ENCODE measurements around the gene KCTD19.

Gene KCTD19

DNA sequence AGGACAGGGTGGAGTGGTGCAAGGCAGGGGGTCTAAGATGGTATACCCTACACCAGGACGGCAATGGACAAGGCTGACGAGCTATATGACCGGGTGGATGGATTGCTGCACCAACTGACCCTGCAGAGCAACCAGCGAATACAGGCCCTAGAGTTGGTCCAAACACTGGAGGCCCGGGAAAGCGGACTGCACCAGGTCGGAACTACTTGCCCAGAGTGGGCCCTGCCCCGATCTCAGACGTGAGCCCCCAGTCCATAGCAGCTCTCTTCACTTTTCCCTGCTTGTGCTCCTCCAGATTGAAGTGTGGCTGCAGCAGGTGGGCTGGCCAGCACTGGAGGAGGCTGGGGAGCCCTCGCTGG is 44.1 kb downstream of the KCTD19 start:
- DNase-seq: no peak

DNA sequence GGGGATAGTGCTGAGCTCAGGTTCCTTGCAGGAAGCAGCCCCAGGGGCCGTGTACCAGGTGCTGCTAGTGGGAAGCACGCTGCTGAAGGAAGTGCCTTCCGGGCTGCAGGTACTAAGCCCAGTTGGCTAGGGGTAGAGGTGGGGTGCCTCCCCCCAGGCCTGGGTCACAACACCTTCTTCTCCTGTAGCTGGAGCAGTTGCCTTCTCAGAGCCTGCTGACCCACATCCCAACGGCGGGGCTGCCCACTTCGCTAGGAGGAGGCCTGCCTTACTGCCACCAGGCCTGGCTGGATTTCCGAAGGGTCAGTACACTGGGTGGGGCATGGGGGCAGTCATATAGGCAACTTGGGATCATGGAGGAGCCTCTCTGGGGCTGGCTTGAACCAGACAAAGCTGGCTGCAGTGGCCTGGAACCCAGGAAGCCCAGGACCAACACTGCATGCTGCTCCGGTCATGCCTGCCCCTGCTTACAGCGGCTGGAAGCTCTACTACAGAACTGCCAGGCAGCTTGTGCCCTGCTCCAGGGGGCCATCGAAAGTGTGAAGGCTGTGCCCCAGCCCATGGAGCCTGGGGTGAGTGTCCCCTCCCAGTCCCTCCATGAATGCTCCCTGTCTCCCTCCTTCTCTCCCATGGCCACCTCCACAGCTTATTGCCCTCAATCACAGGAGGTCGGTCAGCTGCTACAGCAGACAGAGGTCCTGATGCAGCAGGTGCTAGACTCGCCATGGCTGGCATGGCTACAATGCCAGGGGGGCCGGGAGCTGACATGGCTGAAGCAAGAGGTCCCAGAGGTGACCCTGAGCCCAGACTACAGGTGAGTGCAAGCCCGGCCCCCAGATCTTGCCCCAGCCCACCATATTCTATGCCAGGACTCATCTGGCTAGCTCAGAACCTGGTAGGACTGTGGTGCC is 44.8 kb downstream of the KCTD19 start:
- no peak for DNase-seq

DNA sequence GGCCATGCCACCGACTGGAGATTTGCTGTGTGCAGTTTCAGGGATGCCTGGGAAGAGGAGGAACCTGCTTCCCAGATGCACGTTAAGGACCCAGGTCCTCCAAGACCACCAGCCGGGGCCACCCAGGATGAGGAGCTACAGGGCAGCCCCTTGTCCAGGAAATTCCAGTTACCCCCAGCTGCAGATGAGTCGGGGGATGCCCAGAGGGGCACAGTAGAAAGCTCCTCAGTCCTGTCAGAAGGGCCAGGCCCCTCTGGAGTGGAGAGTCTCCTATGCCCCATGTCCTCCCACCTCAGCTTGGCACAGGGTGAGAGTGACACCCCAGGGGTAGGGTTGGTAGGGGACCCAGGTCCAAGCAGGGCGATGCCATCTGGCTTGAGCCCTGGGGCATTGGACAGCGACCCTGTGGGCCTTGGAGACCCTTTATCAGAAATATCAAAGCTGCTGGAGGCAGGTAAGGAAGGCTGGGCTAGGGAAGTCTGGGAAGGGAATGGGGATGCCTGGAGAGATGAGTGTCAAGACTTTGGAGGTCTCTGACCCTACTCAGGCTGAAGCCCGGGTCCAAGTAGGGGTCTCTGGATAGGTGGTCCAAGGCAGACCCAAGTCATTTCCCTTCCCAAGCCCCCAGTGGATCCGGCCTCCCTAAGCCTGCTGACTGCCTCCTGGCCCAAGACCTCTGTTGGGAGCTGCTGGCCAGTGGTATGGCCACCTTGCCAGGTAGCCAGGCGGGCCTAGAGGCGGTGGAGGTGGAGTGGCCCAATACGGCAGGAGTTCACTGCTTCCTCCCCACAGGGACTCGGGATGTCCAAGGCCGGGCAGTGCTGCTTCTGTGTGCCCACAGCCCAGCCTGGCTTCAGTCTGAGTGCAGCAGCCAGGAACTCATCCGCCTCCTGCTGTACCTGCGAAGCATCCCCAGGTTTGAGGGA is 46.2 kb downstream of the KCTD19 start:
- DNase-seq: no peak

DNA sequence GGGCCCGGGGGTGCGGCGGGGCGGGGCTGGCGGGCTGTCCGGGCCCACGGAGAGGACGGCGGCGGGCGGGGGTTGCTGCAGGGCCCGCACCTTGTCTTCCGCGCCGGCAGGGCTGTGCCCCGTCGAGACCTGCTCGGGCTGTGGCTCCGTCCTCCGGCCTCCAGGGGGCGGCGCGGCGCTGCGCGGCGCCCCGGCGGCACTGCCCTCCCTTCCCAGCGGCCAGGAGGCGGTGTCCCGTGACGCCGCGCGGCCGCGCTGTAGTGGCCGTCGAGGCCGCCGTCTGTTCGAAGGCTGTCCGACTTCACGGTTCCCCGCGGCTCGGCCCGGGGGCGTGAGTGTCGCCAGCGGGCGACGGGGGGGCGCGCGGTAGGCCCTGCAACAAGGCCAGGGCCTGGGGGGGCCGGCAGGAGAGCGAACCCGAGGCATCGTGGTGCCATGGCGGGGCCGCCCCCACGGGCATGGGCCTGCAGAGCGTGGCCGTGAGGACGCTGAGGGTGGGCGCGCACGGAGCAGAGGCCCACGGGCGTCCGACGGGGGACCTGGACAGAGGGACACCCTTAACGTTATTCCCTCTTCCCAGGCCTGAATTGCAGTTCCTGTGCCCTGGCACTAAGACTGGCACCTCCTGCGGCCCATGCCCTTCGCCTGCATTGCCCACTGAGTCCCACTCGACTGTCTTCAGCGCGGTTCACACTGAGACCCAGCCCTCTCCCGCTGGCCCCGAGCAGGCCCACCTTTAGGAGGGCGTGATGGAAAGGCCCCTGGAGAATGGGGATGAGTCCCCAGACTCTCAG is 47.0 kb downstream of the KCTD19 start, which contains the start of gene PLEKHG4:
TSS of gene PLEKHG4 (plus strand) at position 237 of the 794 bp plus-strand sequence. CDS start at position 750, 513 bp downstream.
- peak; percentile 82 for DNase-seq

DNA sequence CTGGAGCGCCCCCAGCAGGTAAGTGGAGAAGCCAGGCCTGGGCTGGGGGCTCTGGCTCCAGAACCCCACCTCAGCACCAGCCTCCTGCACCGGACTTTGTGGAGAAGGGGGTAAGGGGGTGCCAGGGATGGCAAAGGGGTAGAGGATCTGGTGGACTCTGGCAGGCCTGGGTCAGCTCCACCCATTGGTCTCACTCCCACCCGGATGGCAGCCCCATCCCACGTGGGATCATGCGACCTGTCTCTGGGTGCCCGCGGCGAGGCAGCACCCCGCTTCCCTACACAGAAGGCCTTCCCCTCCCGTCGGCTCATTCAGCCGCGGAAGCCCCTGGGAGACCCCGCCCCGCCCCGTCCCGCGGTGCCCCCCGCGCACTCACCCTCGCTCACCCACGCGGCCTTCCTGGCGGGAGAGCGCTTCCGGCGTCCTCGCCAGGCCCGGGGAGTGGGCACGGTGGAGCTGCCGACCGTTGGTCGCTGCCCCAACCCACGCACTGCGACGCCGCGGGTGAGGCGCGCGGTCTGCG is 47.7 kb downstream of the KCTD19 start:
- peak; percentile 74 for DNase-seq

DNA sequence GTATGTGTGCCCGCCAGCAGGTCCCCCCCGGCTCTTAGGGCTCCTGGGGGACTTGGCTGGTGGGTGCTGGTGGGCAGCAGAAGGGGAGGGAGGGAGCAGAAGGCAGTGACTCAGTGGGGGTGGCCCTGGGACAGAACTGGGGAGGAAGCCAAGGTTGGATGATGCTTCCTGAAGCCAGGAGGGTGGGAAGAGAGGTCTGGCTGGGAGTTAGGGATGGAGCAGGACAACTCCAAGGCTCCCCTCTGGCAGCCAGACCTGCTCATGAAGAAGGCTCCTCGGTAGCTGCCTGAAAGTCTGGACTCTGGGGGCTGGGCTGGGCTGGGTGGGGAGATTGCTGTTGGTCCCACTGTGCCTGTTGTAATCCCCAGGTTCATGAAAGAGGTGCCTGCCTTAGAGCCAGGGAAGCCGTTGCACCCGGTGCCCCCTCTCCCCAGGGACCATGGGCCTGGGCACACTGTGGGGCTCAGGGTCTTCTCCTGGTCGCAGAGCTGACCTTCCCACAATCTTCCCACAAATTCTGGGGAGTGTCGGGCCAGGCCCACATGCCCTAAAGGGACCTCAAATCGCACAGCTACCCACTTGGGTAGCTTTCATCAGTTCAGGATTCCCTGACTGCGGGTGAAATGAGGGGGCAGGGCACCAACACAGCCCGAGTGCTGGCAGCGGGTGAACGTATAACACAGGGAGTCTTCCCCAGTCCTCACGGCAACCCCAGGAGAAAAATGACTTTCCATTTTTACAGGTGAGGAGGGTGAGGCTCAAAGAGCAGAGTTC is 48.4 kb downstream of the KCTD19 start:
- peak; percentile 37 for DNase-seq

DNA sequence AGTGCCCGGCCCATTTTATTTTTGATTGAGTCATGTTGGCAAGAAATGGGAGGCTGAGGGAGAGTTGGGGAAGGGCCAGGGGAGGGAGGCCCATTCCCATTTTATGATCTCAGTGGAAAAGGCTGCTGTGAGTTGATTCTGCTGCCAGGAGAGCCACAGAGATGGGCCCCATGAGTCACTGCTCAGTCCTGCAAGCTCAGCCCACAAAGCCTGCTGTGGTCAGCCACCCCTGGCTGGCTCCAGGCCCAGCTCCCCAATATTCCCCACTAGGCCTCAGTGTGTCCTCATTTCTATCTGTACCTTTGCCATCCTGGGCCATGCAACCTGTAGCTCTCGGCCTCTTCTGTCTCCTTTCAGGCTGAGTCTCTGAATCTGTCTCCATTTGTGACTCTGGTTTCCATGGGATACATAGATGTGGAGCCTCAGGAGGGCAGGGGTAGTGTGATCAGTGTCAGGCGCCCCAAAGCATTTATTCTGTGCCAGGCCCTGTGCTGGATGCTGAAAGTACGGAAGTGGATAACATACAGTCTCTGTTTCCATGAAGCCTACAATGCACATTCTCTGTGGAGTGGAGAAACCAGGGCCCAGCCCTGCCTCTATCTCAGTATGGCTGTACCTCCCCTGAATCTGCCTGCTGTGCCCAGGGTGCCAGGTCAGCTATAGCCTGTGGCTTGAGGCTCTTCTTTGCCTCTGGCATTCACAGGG is 49.1 kb downstream of the KCTD19 start:
- DNase-seq: no peak

DNA sequence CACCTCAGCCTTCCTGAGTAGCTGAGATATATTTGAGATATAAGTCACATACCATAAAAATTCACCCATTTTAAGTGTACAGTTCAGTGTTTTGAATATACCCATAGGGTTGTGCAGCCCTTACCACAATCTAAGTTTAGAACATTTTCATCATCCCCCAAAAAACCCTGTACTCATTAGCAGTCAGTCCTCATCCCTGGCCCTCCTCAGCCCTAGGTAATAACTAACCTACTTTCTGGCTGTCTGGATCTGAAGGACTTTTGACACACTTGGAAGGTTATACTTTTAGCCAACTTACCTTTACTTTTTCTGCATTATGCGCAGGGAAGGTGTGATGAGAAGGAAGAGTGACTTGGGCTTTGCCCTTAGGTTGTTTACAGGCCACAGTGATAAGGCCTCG is 51.2 kb downstream of the KCTD19 start:
- no peak for DNase-seq

DNA sequence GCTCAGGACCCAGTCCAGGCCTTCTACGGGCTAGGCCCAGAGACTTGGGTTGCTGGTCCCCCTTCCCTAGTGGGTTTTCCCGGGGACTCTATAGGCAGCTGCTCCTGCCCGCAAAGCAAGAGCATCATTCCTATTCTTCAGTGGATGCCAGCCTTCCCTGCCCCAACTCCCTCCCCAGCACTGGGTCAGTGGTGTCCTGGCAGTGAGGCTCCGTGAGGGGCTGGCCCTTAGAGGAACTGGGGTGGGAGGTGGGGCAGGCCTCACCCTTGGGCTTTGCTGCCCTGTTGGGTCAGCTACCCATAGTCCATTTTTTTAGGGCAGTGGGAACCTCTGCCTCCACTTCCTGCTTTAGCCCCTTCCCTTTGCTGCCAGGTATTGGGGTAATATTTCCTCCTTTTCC is 55.1 kb downstream of the KCTD19 start:
- no peak for DNase-seq

DNA sequence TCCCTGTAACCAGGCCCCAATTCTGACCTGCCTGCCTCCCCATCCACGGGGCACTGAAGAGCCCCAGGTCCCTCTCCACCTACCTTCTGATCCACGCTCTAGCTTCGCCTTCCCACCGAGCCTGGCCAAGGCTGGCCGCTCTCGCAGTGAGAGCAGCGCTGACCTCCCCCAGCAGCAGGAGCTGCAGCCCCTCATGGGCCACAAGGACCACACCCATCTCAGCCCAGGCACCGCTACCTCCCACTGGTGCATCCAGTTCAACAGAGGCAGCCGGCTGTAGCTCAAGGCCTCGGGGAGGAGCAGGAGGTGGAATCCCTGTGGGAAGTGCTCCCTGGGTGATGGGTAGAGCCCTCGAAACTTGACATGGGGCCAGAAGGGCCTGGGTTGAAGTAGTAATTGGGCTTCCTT is 55.6 kb downstream of the KCTD19 start:
- DNase-seq: no peak

DNA sequence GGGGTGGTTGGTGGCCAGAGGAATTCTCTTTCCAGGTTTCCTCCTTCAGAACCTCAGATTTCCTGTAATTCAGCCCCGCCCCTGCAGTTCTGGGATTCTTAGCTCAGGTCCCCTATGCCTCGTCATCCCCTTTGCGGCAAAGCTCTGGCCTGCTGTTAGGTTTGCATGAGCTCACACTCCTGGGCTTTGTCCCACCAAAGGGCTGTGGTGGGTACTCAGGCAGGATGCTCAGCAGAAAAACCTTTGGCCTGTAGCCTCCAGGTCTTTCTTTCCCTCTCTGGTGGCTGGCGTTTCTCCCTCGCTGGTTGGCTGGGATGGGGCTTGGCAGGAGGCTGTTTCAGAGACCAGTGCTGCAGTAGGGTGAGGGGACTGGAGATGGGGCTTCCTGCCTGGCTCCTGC is 56.8 kb downstream of the KCTD19 start:
- no peak for DNase-seq

DNA sequence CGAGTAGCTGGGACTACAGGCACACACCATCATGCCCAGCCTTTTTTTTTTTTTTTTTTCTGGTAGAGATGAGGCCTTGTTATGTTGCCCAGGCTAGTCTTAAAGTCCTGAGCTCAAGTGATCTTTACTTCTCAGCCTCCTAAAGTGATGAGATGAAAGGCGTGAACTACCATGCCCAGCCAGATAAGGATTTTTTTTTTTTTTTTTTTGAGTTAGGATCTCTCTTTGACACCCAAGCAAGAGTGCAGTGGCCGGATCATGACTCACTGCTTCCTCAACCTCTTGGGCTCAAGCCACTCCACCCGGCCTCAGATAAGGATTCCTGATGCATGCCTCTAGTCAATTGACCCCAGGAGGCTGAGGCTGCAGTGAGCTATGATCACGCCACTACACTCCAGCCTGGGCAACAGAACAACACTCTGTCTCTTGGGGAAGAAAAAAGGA is 58.4 kb downstream of the KCTD19 start:
- no peak for DNase-seq

DNA sequence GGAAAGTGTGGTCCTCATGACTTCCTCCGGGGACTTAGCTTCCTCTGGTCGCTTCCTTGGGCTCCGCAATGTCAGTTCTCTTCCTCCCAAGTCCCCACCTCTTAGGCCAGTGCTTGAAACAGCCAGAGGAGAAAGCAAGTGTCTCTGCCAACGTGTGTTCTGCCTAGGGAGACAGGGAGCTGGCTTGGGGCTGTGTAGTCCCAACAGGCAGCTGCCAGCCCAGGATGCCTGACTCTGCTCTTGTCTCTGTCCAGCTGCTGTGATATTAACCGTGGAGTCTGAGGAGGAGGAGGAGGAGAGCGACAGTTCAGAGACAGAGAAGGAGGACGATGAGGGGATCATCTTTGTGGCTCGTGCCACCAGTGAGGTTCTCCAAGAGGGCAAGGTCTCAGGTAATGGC is 60.7 kb downstream of the KCTD19 start:
- no peak for DNase-seq

DNA sequence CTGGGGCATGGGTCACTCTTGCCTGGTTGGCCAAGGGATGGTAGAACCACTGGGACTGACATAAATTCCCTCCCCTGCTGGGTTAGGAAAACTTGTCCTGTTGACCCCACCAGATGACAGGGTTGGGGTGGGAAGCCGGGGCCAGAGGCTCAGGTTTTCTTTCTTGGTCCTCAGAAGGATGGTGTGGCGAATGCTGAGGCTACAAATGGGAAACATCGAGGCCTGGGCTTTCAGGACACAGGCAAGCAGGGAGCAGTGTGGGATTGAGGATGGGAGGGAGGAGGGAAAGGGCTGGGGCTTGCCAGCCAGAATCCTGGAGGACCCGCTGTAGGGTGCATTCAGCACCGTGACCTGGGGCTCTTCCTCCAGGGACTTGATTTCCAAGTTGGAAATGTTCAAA is 61.7 kb downstream of the KCTD19 start:
- DNase-seq: no peak

DNA sequence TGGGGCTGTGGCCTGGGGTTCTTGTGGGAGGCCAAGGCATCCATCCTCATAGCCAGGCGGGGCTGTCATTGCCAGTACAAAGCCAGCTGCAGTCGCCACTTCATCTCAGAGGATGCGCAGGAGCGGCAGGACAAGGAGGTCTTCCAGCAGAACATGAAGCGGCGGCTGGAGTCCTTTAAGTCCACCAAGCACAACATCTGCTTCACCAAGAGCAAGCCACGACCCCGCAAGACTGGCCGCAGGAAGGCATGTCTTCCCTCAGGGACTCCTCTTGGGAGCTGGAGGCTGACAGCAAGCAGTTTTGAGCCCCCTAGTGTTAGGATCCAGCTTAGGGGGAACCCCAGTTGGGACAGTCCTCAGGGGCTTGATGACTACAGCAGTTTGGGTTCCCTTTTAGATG is 62.3 kb downstream of the KCTD19 start:
- DNase-seq: no peak

DNA sequence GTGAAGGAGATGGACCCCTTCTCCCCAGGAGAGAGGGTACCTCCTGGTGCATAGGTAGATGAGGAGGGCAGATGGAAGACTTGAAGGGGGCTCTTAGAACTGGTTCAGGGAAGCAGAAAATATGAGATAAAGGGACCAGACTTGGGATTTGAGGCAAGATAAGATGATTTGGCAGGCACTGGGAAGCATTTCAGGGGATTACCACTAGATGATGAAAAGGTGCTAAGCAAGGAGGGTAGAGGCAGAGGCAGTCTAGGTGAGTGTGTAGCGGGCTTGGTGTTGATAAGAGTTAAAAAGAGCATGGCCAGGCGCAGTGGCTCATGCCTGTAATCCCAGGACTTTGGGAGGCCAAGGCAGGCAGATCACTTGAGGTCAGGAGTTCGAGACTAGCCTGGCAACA is 63.3 kb downstream of the KCTD19 start:
- DNase-seq: no peak

DNA sequence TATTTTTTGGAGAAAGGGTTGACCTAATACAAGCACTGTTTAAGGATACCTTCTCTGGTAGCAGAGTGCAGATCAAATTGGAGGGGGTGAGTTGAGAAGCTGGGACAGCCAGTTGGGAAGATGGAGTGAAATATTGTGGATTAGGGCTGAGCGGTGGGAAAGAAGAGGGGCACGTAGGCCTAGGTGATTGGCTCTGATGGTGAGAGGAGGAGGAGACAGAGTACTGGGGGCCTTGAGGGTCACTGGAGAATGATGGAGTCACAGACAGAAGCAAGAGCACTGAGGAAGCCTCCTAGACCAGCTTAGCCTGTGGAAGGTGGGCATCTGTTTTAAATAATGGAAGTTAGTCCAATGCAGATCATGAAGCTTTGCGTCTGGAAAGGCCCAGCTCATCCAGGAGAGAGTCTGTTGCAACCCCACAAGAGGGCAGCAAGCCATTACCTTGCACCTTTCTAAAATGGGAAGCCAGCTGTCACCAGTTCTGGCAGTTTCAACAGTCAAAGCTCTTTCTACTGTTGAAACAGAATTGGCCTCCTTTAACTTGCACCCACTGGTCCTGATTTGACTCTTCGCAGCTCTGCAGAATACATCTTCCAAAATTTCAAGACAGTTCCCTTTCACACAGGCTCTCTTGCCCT is 66.0 kb downstream of the KCTD19 start:
- peak; percentile 51 for DNase-seq

DNA sequence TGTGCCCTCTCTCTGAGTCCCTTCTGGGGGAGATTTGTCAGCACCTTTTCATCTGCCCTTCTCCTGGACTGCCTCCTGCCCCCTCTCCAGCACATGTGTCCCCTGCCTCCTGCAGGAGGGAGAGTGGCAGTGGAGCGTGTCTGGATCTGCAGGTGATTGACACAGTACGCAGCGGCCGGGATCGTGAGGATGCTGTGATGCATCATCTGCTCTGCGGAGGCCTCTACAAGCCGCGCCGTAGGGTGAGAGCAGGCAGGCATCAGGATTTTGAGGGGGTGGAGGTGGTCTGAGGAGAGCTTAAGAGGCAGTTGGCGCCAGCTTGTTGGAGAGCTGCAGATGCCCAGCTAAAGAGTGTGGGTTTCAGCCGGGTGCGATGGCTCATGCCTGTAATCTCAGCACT is 66.8 kb downstream of the KCTD19 start:
- DNase-seq: no peak

DNA sequence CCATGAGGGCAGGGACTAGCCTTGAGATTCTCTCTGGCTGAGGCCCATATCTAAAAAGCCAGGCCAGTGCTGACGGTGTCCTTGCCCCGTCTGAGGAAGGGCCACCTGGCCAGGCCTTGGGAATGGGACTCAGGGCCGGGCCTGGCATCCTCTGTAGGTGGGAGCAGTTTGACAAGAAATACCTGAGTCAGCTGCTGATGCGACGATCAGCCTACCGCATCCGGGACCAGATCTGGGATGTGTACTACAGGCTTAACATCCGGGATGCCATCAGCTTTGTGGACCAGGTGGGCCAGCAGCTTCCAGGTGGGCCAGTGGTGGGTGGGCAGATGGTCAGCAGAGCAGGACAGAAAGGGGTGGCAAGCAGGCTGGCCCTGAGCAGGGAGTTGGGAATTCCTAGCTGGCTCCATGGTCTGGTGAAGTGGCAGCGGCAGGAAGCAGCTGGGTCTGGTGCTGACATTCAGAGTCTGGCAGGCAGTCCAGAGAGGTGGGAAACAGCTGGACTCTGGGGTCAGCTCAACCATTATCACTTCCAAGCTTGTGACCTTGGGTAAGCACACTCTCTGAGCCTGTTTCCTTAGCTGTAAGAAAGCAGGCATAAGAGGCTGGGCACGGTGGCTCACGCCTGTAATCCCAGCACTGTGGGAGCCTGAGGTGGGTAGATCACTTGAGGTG is 68.2 kb downstream of the KCTD19 start:
- DNase-seq: no peak
